SK-N-SH treated with all-trans-retinoic acid at 6 μM for 48 hours (cell line): ENCODE measurements around the gene MS4A18.

Source experiments
- ATAC-seq: fragments of 200-7000 bp; cut with Tn5 transposase; 3 replicates; pipeline ENCODE4 v1.9.1; 2020; ENCODE audit warnings: mild to moderate bottlenecking, moderate library complexity
- ARNTL ChIP-seq: fragments of 450-650 bp; formaldehyde crosslinking; IDR thresholded peaks from 2 replicates; pipeline ENCODE4 v1.5.0; 2020; ENCODE audit warnings: low read depth, mild to moderate bottlenecking, moderate library complexity, borderline replicate concordance
- BACH2 ChIP-seq: fragments of 250-450 bp; sonication (Bioruptor Pico); IDR thresholded peaks from 2 replicates; pipeline ENCODE4 v1.9.0; 2021; ENCODE audit warnings: mild to moderate bottlenecking, borderline replicate concordance
- CSDC2 ChIP-seq: fragments of 250-450 bp; sonication (Bioruptor Pico); IDR thresholded peaks from 2 replicates; pipeline ENCODE4 v1.5.0; 2020; ENCODE audit warnings: mild to moderate bottlenecking, moderate library complexity
- ESRRG ChIP-seq: fragments of 250-450 bp; sonication (Bioruptor Pico); IDR thresholded peaks from 2 replicates; pipeline ENCODE4 v1.6.1; 2021; ENCODE audit warnings: mild to moderate bottlenecking
- GLIS3 ChIP-seq: fragments of 250-450 bp; sonication (Bioruptor Pico); IDR thresholded peaks from 2 replicates; pipeline ENCODE4 v1.5.0; 2020; ENCODE audit warnings: mild to moderate bottlenecking, moderate library complexity
- ISL1 ChIP-seq: fragments of 250-450 bp; sonication (Bioruptor Pico); IDR thresholded peaks from 2 replicates; pipeline ENCODE4 v2.1.2; 2022; ENCODE audit warnings: mild to moderate bottlenecking, moderate library complexity
- OSR1 ChIP-seq: fragments of 250-450 bp; sonication (Bioruptor Pico); IDR thresholded peaks from 2 replicates; pipeline ENCODE4 v1.8.0; 2022; ENCODE audit warnings: moderate library complexity, mild to moderate bottlenecking, inconsistent platforms
- PPARA ChIP-seq: fragments of 250-450 bp; sonication (Bioruptor Pico); IDR thresholded peaks from 2 replicates; pipeline ENCODE4 v1.5.0; 2020; ENCODE audit warnings: mild to moderate bottlenecking, borderline replicate concordance
- RARB ChIP-seq: fragments of 250-450 bp; sonication (Bioruptor Pico); IDR thresholded peaks from 2 replicates; pipeline ENCODE4 v1.8.0; 2021; ENCODE audit warnings: mild to moderate bottlenecking, moderate library complexity
- SNAI2 ChIP-seq: fragments of 250-450 bp; sonication (Bioruptor Pico); IDR thresholded peaks from 2 replicates; pipeline ENCODE4 v1.5.0; 2020; ENCODE audit warnings: mild to moderate bottlenecking, moderate library complexity
- TCF4 ChIP-seq: fragments of 250-450 bp; sonication (Bioruptor Pico); IDR thresholded peaks from 2 replicates; pipeline ENCODE4 v1.8.0; 2021; ENCODE audit warnings: mild to moderate bottlenecking, moderate library complexity, borderline replicate concordance
- TOX ChIP-seq: fragments of 250-450 bp; sonication (Bioruptor Pico); IDR thresholded peaks from 2 replicates; pipeline ENCODE4 v1.8.0; 2021; ENCODE audit warnings: mild to moderate bottlenecking, moderate library complexity, borderline replicate concordance
- ZC3H10 ChIP-seq: fragments of 250-450 bp; sonication (Bioruptor Pico); IDR thresholded peaks from 2 replicates; pipeline ENCODE4 v1.5.1; 2021; ENCODE audit warnings: mild to moderate bottlenecking, moderate library complexity
- ZFP3 ChIP-seq: fragments of 250-450 bp; sonication (Bioruptor Pico); IDR thresholded peaks from 2 replicates; pipeline ENCODE4 v1.5.0; 2020; ENCODE audit warnings: mild to moderate bottlenecking, moderate library complexity
- ZFP30 ChIP-seq: fragments of 450-650 bp; formaldehyde crosslinking; IDR thresholded peaks from 2 replicates; pipeline ENCODE4 v1.5.0; 2022; ENCODE audit warnings: mild to moderate bottlenecking, moderate library complexity
- ZNF565 ChIP-seq: fragments of 450-650 bp; formaldehyde crosslinking; conservative IDR thresholded peaks from 2 replicates; pipeline ENCODE4 v1.5.0; 2020; ENCODE audit warnings: low read depth, mild to moderate bottlenecking, moderate library complexity
- ZNF70 ChIP-seq: fragments of 450-650 bp; formaldehyde crosslinking; IDR thresholded peaks from 2 replicates; pipeline ENCODE4 v1.5.0; 2020; ENCODE audit warnings: mild to moderate bottlenecking, moderate library complexity
- ZNF8 ChIP-seq: fragments of 450-650 bp; formaldehyde crosslinking; IDR thresholded peaks from 2 replicates; pipeline ENCODE4 v1.5.0; 2020; ENCODE audit warnings: mild to moderate bottlenecking, moderate library complexity
- TF ChIP-seq, protein P1 (sequence below): fragments of 250-450 bp; sonication (Bioruptor Pico); IDR thresholded peaks from 2 replicates; pipeline ENCODE4 v1.8.0; 2021; ENCODE audit warnings: low read depth, mild to moderate bottlenecking, moderate library complexity, borderline replicate concordance
- TF ChIP-seq, protein P2 (sequence below): fragments of 250-450 bp; sonication (Bioruptor Pico); IDR thresholded peaks from 2 replicates; pipeline ENCODE4 v1.5.0; 2020; ENCODE audit warnings: mild to moderate bottlenecking, moderate library complexity
- TF ChIP-seq, protein P3 (sequence below): fragments of 250-450 bp; sonication (Bioruptor Pico); IDR thresholded peaks from 2 replicates; pipeline ENCODE4 v1.8.0; 2020; ENCODE audit warnings: mild to moderate bottlenecking, moderate library complexity, borderline replicate concordance
- TF ChIP-seq, protein P4 (sequence below): fragments of 250-450 bp; sonication (Bioruptor Pico); IDR thresholded peaks from 2 replicates; pipeline ENCODE4 v1.5.1; 2021; ENCODE audit warnings: mild to moderate bottlenecking, moderate library complexity

MS4A18 gene

DNA sequence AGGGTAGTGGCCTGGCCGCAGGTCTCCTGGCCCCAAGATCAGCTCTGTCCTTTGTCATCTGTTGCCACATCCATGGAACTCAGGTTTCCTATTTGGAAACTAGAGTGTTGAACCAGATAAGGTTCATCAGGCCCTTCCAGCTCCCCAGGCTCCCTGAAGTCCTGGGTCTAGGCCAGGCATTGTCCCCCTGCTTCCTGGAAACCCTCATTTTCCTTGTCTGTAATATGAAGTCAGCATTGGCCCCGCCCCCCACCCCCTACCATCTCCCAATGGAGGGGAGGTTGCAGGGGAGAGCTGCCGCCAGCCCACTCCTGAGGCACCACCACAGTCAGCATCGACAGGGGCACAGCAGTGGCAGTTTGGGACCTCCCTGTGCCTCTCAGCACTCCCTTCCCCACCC is 51.6 kb downstream of the MS4A18 start:
- ATAC-seq: no peak
- TF ChIP-seq TCF4 (CRISPR knock-in tag) (no peak), ZFP30 (no peak), BACH2 (no peak), RARB (CRISPR knock-in tag) (no peak), CSDC2 (CRISPR knock-in tag) (no peak), SNAI2 (no peak), TOX (no peak), ESRRG (CRISPR knock-in tag) (no peak), ZNF70 (CRISPR knock-in tag) (no peak), ZC3H10 (CRISPR knock-in tag) (no peak), OSR1 (CRISPR knock-in tag) (no peak), ZNF565 (no peak), ZFP3 (CRISPR knock-in tag) (no peak), ISL1 (no peak), ARNTL (no peak)
- TF ChIP-seq, protein P1, sequence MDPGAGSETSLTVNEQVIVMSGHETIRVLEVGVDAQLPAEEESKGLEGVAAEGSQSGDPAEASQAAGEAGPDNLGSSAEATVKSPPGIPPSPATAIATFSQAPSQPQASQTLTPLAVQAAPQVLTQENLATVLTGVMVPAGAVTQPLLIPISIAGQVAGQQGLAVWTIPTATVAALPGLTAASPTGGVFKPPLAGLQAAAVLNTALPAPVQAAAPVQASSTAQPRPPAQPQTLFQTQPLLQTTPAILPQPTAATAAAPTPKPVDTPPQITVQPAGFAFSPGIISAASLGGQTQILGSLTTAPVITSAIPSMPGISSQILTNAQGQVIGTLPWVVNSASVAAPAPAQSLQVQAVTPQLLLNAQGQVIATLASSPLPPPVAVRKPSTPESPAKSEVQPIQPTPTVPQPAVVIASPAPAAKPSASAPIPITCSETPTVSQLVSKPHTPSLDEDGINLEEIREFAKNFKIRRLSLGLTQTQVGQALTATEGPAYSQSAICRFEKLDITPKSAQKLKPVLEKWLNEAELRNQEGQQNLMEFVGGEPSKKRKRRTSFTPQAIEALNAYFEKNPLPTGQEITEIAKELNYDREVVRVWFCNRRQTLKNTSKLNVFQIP (CRISPR knock-in tag): no peak
- TF ChIP-seq, protein P2, sequence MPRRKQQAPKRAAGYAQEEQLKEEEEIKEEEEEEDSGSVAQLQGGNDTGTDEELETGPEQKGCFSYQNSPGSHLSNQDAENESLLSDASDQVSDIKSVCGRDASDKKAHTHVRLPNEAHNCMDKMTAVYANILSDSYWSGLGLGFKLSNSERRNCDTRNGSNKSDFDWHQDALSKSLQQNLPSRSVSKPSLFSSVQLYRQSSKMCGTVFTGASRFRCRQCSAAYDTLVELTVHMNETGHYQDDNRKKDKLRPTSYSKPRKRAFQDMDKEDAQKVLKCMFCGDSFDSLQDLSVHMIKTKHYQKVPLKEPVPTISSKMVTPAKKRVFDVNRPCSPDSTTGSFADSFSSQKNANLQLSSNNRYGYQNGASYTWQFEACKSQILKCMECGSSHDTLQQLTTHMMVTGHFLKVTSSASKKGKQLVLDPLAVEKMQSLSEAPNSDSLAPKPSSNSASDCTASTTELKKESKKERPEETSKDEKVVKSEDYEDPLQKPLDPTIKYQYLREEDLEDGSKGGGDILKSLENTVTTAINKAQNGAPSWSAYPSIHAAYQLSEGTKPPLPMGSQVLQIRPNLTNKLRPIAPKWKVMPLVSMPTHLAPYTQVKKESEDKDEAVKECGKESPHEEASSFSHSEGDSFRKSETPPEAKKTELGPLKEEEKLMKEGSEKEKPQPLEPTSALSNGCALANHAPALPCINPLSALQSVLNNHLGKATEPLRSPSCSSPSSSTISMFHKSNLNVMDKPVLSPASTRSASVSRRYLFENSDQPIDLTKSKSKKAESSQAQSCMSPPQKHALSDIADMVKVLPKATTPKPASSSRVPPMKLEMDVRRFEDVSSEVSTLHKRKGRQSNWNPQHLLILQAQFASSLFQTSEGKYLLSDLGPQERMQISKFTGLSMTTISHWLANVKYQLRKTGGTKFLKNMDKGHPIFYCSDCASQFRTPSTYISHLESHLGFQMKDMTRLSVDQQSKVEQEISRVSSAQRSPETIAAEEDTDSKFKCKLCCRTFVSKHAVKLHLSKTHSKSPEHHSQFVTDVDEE (CRISPR knock-in tag): no peak
- TF ChIP-seq, all 23 proteins: peak for 0

DNA sequence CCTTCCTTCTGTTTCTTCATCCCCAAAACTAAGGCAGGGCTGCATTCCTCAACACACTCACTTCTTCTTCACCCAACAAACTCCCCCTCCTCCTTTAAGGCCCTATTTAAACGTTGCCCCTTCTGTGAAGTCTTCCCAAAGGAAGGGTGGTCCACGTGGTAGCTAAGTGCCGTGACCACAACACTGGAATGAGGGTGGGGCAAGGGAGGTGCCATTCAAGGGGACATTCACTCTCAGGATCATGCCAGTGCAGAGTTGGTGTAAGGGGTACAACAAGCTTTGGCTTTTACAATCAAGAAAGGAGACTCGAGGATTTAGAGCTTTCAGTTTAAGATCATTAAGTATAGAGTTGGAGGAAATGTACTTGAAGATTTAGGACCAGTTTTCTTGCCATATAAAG is 52.6 kb downstream of the MS4A18 start:
- TF ChIP-seq GLIS3 (CRISPR knock-in tag) (no peak), ZC3H10 (CRISPR knock-in tag) (no peak), SNAI2 (no peak), PPARA (CRISPR knock-in tag) (no peak), ZNF70 (CRISPR knock-in tag) (no peak), CSDC2 (CRISPR knock-in tag) (no peak), ESRRG (CRISPR knock-in tag) (no peak)
- TF ChIP-seq, protein P3, sequence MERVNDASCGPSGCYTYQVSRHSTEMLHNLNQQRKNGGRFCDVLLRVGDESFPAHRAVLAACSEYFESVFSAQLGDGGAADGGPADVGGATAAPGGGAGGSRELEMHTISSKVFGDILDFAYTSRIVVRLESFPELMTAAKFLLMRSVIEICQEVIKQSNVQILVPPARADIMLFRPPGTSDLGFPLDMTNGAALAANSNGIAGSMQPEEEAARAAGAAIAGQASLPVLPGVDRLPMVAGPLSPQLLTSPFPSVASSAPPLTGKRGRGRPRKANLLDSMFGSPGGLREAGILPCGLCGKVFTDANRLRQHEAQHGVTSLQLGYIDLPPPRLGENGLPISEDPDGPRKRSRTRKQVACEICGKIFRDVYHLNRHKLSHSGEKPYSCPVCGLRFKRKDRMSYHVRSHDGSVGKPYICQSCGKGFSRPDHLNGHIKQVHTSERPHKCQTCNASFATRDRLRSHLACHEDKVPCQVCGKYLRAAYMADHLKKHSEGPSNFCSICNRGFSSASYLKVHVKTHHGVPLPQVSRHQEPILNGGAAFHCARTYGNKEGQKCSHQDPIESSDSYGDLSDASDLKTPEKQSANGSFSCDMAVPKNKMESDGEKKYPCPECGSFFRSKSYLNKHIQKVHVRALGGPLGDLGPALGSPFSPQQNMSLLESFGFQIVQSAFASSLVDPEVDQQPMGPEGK (CRISPR knock-in tag): no peak
- no peak for ATAC-seq

DNA sequence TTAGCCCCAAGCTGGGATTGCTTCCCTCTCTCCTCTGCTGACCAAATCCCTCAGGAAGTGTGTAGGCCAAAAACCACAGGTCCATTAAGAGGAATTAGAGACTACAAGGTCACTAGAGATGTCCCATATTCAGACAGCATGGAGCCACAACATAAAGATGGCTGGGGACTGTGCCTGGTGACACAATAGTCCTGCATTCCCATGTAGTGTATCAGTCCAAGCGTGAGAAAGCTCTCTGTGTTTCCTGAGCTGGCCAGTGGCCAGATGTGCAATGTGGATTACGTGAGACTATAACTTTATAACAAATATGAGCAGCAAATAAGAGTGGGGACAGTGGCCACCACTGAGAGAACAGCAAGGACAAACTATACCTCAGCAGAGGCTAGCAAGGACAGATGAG is 53.1 kb downstream of the MS4A18 start:
- no peak for ATAC-seq
- no peak for TF ChIP-seq ARNTL
- TF ChIP-seq OSR1 (CRISPR knock-in tag): no peak
- no peak for TF ChIP-seq ZNF565
- TF ChIP-seq GLIS3 (CRISPR knock-in tag): no peak
- TF ChIP-seq TCF4 (CRISPR knock-in tag): no peak
- TF ChIP-seq CSDC2 (CRISPR knock-in tag): no peak
- TF ChIP-seq ZFP30: no peak
- TF ChIP-seq ZNF70 (CRISPR knock-in tag): no peak
- no peak for TF ChIP-seq RARB (CRISPR knock-in tag)

DNA sequence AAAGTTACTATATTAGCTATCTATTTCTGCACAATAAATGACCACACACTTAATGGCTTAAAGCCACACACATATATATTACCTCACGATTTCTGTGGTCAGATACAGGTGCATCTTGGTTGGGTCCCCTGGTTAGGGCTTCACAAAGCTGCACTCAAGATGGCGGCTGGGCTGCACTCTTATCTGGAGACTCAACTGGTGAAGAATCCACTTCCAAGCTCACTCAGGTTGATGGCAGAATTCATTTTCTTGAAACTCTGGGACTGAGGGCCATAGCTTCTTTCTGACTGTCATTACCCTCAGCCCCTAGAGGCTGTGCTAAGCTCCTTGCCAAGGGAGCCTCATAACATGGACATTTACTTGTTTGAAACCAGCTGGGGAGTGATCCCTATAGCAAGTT is 55.5 kb downstream of the MS4A18 start:
- ATAC-seq: no peak
- TF ChIP-seq, protein P4, sequence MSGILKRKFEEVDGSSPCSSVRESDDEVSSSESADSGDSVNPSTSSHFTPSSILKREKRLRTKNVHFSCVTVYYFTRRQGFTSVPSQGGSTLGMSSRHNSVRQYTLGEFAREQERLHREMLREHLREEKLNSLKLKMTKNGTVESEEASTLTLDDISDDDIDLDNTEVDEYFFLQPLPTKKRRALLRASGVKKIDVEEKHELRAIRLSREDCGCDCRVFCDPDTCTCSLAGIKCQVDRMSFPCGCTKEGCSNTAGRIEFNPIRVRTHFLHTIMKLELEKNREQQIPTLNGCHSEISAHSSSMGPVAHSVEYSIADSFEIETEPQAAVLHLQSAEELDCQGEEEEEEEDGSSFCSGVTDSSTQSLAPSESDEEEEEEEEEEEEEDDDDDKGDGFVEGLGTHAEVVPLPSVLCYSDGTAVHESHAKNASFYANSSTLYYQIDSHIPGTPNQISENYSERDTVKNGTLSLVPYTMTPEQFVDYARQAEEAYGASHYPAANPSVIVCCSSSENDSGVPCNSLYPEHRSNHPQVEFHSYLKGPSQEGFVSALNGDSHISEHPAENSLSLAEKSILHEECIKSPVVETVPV: no peak
- TF ChIP-seq ZNF70 (CRISPR knock-in tag) (no peak), TCF4 (CRISPR knock-in tag) (no peak), ISL1 (no peak), PPARA (CRISPR knock-in tag) (no peak), ZNF8 (CRISPR knock-in tag) (no peak), RARB (CRISPR knock-in tag) (no peak), ZFP30 (no peak)
- TF ChIP-seq, protein P2 (CRISPR knock-in tag): no peak
- TF ChIP-seq, all 23 proteins: peak for 0
